ENCODE data around the gene ASTN2.

GRCh38 chr9:117290306-117290840, 124.5 kb downstream of the ASTN2 start:
- TF ChIP-seq CTCF (IDR thresholded peaks at IDR 0.05; ENCODE audit: poor library complexity, severe bottlenecking), result no peak
- no peak for TF ChIP-seq MXI1 (conservative IDR thresholded peaks at IDR 0.05; ENCODE audit: poor library complexity, severe bottlenecking)
- no peak for TF ChIP-seq POLR2AphosphoS5 (IDR thresholded peaks at IDR 0.05)
- no peak for TF ChIP-seq RAD21 (conservative IDR thresholded peaks at IDR 0.05)
- TF ChIP-seq EP300 (conservative IDR thresholded peaks at IDR 0.05; ENCODE audit: poor library complexity, severe bottlenecking), result no peak
- TF ChIP-seq TAF1 (IDR thresholded peaks at IDR 0.05; ENCODE audit: low read depth), result no peak
